Activated T-cell treated with anti-CD3 and anti-CD28 coated beads, Interleukin-2, amount 50 U/mL, for 48 hours (primary cell): ENCODE measurements around the gene LAPTM5.

Experiments
- DNase-seq, 2 experiments: peaks; one replicate each; pipeline ENCODE4 v3.0.0-alpha.2; 2020

The LAPTM5 gene

GRCh38 chr1:30741239-30741894 is 16.2 kb downstream of the LAPTM5 start:
- no peak for DNase-seq

GRCh38 chr1:30740251-30741238 is 17.0 kb downstream of the LAPTM5 start:
- no peak for DNase-seq

- no peak for DNase-seq
These were observed 18.0 kb downstream of the LAPTM5 start for GRCh38 chr1:30739601-30740000.

GRCh38 chr1:30738715-30739559 is 18.6 kb downstream of the LAPTM5 start:
- no peak for DNase-seq

- DNase-seq: no peak
These were observed 19.4 kb downstream of the LAPTM5 start for GRCh38 chr1:30738040-30738714.

GRCh38 chr1:30737357-30738039 is 20.1 kb downstream of the LAPTM5 start:
- DNase-seq: no peak

- DNase-seq: no peak
These were observed 21.7 kb downstream of the LAPTM5 start for GRCh38 chr1:30735668-30736498.

GRCh38 chr1:30735124-30735523 is 22.4 kb downstream of the LAPTM5 start:
- no peak for DNase-seq

GRCh38 chr1:30734580-30734979 is 23.0 kb downstream of the LAPTM5 start:
- no peak for DNase-seq

GRCh38 chr1:30734106-30734505 is 23.5 kb downstream of the LAPTM5 start:
- no peak for DNase-seq

- DNase-seq: no peak
These were observed 24.1 kb downstream of the LAPTM5 start for GRCh38 chr1:30733493-30733892.

GRCh38 chr1:30732277-30732996 is 25.1 kb downstream of the LAPTM5 start:
- no peak for DNase-seq

GRCh38 chr1:30731806-30732276 is 25.7 kb downstream of the LAPTM5 start:
- peak; percentile 32 to 38 for DNase-seq

GRCh38 chr1:30731109-30731805 is 26.3 kb downstream of the LAPTM5 start:
- DNase-seq: no peak

GRCh38 chr1:30730346-30731108 is 27.0 kb downstream of the LAPTM5 start:
- DNase-seq: no peak

- no peak for DNase-seq
These were observed 27.7 kb downstream of the LAPTM5 start for GRCh38 chr1:30729901-30730300.

- no peak for DNase-seq
These were observed 28.5 kb downstream of the LAPTM5 start for GRCh38 chr1:30728832-30729638.

GRCh38 chr1:30728340-30728739 is 29.2 kb downstream of the LAPTM5 start:
- DNase-seq: no peak
